DOHH2 (cell line): ENCODE measurements around the gene CDH22.

Source experiments
- H3F3A ChIP-seq: fragments of 200-600 bp; sonication (generic), shearing (Covaris generic); 2 replicates; pipeline ENCODE4 v1.6.0; 2016; ENCODE audit warnings: antibody characterized with exemption, mild to moderate bottlenecking; ENCODE audit not compliant: control insufficient read depth, insufficient read depth
- H3K27ac ChIP-seq: fragments of 200-600 bp; sonication (generic); 2 replicates; pipeline ENCODE4 v1.5.1; 2014; ENCODE audit warnings: low read depth, mild to moderate bottlenecking, low read length, moderate library complexity
- H3K27me3 ChIP-seq: fragments of 200-600 bp; sonication (generic); 2 replicates; pipeline ENCODE4 v1.6.1; 2014; ENCODE audit warnings: mild to moderate bottlenecking, low read length, mixed read lengths; ENCODE audit not compliant: control insufficient read depth
- H3K36me3 ChIP-seq: fragments of 200-600 bp; sonication (generic); 2 replicates; pipeline ENCODE4 v1.6.1; 2014; ENCODE audit warnings: mild to moderate bottlenecking, low read length, moderate library complexity, mixed read lengths; ENCODE audit not compliant: control insufficient read depth
- H3K4me1 ChIP-seq: fragments of 200-600 bp; sonication (generic); 2 replicates; pipeline ENCODE4 v1.6.1; 2014; ENCODE audit warnings: mild to moderate bottlenecking, low read length, mixed read lengths; ENCODE audit not compliant: control insufficient read depth
- H3K4me2 ChIP-seq: fragments of 200-600 bp; sonication (generic); 2 replicates; pipeline ENCODE4 v1.6.0; 2014; ENCODE audit warnings: mild to moderate bottlenecking, low read length, moderate library complexity
- H3K4me3 ChIP-seq: fragments of 200-600 bp; sonication (generic); 2 replicates; pipeline ENCODE4 v1.5.1; 2014; ENCODE audit warnings: mild to moderate bottlenecking, low read length, mixed read lengths
- H3K79me2 ChIP-seq: fragments of 200-600 bp; sonication (generic); 2 replicates; pipeline ENCODE4 v1.6.1; 2014; ENCODE audit warnings: mild to moderate bottlenecking, low read length, mixed read lengths; ENCODE audit not compliant: control insufficient read depth
- H3K9me2 ChIP-seq: fragments of 200-600 bp; sonication (generic); replicated peaks from 2 replicates; pipeline ENCODE4 v1.6.1; 2014; ENCODE audit warnings: mild to moderate bottlenecking, low read length, mixed read lengths; ENCODE audit not compliant: control insufficient read depth
- H3K9me3 ChIP-seq: fragments of 200-600 bp; sonication (generic); 2 replicates; pipeline ENCODE4 v1.6.1; 2014; ENCODE audit warnings: antibody characterized with exemption, low read length, mixed read lengths; ENCODE audit not compliant: control insufficient read depth, insufficient read depth
- H4K20me1 ChIP-seq: fragments of 200-600 bp; sonication (generic); 2 replicates; pipeline ENCODE4 v1.6.0; 2014; ENCODE audit warnings: low read depth, mild to moderate bottlenecking, antibody characterized with exemption, low read length, moderate library complexity; ENCODE audit not compliant: control insufficient read depth, insufficient read depth
- CTCF ChIP-seq: fragments of 200-600 bp; sonication (generic); IDR thresholded peaks from one replicate; pipeline ENCODE4 v1.5.1; 2014; ENCODE audit warnings: antibody characterized with exemption, mild to moderate bottlenecking, low read depth, low read length; ENCODE audit not compliant: poor library complexity, severe bottlenecking
- EZH2phosphoT487 ChIP-seq: fragments of 200-600 bp; sonication (generic); IDR thresholded peaks from 2 replicates; pipeline ENCODE4 v1.6.1; 2017; ENCODE audit warnings: borderline replicate concordance, mild to moderate bottlenecking, antibody characterized with exemption, low read length, moderate library complexity, mixed read lengths

Gene CDH22

DNA sequence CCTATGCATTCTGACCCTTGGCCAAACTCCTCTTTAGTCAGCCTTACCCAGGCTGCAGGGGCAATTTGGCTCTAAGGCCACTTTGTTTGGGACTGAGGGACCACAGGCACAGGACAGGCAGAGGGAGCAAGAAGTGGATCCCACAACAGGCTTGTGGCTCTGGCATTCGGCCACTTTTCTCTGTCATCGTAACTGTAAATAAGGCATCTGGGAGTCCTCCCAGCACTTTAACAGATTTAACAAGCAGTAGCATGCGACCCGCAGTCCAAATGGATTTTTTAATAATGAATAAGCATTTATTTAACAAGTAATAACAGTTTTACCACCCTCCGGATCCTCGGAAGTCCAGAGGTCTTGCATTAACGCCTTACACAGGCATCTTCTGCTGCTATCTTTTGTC, 16.1 kb upstream of the CDH22 start:
- Histone ChIP-seq H3K4me3 (no peak overlapping the region), H3F3A (no peaks in the 10 kb centered on the region), H4K20me1 (0 out of 2 replicates have a peak, but pooled peaks cover 3% of the 10 kb centered on the region), H3K4me2 (no peak overlapping the region), H3K36me3 (no peaks in the 10 kb centered on the region), H3K27ac (no peak overlapping the region), H3K79me2 (no peaks in the 10 kb centered on the region), H3K27me3 (peaks cover 21% of the 10 kb centered on the region), H3K9me3 (no peaks in the 10 kb centered on the region), H3K4me1 (no peaks in the 10 kb centered on the region), H3K9me2 (no peaks in the 10 kb centered on the region)
- TF ChIP-seq EZH2phosphoT487 (no peak), CTCF (no peak)

DNA sequence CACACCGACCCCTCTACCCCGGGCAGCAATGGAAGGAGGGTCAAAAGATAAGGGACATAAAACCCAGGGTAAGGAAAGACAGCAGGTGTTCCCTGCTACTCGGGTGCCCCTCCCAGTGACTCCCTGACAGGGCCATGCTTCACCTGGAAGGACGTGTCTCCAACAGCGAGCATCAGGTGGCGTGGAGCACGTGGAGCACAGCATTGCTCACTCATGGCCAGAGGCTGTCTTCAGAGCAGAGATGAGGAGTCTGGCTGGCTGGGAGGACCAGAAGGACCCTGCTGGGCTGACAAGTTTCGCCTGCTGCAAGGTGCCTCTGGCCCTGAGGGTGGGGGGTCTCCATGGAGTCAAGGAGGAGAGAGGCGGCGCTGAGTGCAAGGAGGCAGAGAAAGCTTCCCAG, 15.3 kb upstream of the CDH22 start:
- Histone ChIP-seq H3K4me3 (no peak overlapping the region), H3K4me1 (no peaks in the 10 kb centered on the region), H3F3A (no peaks in the 10 kb centered on the region), H3K36me3 (no peaks in the 10 kb centered on the region), H4K20me1 (0 out of 2 replicates have a peak, but pooled peaks cover 3% of the 10 kb centered on the region), H3K27ac (no peak overlapping the region), H3K4me2 (no peak overlapping the region), H3K9me3 (no peaks in the 10 kb centered on the region), H3K79me2 (no peaks in the 10 kb centered on the region), H3K9me2 (no peaks in the 10 kb centered on the region), H3K27me3 (peaks cover 21% of the 10 kb centered on the region)
- no peak for TF ChIP-seq CTCF
- no peak for TF ChIP-seq EZH2phosphoT487

DNA sequence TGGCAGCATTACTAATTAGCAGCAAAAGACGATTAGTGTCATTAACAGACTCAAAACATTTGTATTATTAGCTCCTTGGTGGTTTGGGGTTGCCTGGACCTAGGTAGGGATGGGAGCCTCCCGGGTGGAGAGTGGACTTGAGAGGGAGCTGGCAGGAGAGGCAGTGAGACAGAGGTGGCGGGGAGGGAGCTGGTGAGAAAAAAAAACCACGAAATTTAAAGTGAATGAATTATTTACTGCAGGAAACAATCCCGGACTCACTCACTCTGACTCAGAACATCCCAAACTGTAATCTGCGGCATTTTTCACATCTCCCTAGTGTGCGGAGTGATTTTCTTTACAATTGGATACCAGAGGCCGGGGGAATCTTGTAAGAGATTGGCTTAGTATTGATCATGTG, 14.3 kb upstream of the CDH22 start:
- Histone ChIP-seq H3K27me3 (peaks cover 21% of the 10 kb centered on the region), H3K9me3 (no peaks in the 10 kb centered on the region), H3K79me2 (no peaks in the 10 kb centered on the region), H4K20me1 (0 out of 2 replicates have a peak, but pooled peaks cover 3% of the 10 kb centered on the region), H3K4me1 (no peaks in the 10 kb centered on the region), H3K27ac (no peak overlapping the region), H3K4me2 (no peak overlapping the region), H3F3A (no peaks in the 10 kb centered on the region), H3K9me2 (no peaks in the 10 kb centered on the region), H3K4me3 (no peak overlapping the region), H3K36me3 (no peaks in the 10 kb centered on the region)
- TF ChIP-seq CTCF (no peak), EZH2phosphoT487 (no peak)
